Endothelial cell (in vitro differentiated cells): Measurements from ENCODE around the gene NRP2. TPM values are rescaled to one million over a fixed set of nuclear protein-coding genes. Genes with fewer than 3 reads are reported as not detected.

Experiments
- DNase-seq: peaks from one replicate; pipeline ENCODE4 v3.0.0; 2021; ENCODE audit warnings: low spot score
- H3K27ac Mint-ChIP-seq: one replicate; pipeline ENCODE4 v1.8.0; 2021; ENCODE audit warnings: mixed read lengths, inconsistent platforms; ENCODE audit not compliant: unreplicated experiment
- H3K27me3 Mint-ChIP-seq: one replicate; pipeline ENCODE4 v1.8.0; 2021; ENCODE audit warnings: mild to moderate bottlenecking, moderate library complexity, mixed read lengths, inconsistent platforms; ENCODE audit not compliant: unreplicated experiment
- H3K36me3 Mint-ChIP-seq: one replicate; pipeline ENCODE4 v1.8.0; 2021; ENCODE audit warnings: mild to moderate bottlenecking, low read depth, mixed read lengths, inconsistent platforms; ENCODE audit not compliant: unreplicated experiment
- H3K4me1 Mint-ChIP-seq: one replicate; pipeline ENCODE4 v1.8.0; 2021; ENCODE audit warnings: mild to moderate bottlenecking, mixed read lengths, inconsistent platforms; ENCODE audit not compliant: unreplicated experiment
- H3K4me3 Mint-ChIP-seq: one replicate; pipeline ENCODE4 v1.8.0; 2021; ENCODE audit warnings: mild to moderate bottlenecking, mixed read lengths, inconsistent platforms; ENCODE audit not compliant: unreplicated experiment
- H3K9me3 Mint-ChIP-seq: one replicate; pipeline ENCODE4 v1.8.0; 2021; ENCODE audit warnings: mixed read lengths, inconsistent platforms; ENCODE audit not compliant: unreplicated experiment
- total RNA-seq: library from RNA; stranded (reverse); fragmentation: NEBNext Ultra II Directional; extraction: Animal tissue kit (Norgen Biotek cat#: 25700); gene quantifications from one replicate; pipeline ENCODE4 v1.2.1, GENCODE V29; 2021; ENCODE audit not compliant: unreplicated experiment
- TF ChIP-seq, protein P1 (sequence below): fragments of 200-600 bp; sonication (generic); IDR thresholded peaks from one replicate; pipeline ENCODE4 v1.5.0; 2021; ENCODE audit warnings: antibody characterized with exemption; ENCODE audit not compliant: unreplicated experiment

The NRP2 gene
- total RNA-seq, 1 donor from 2014 or later = 258 TPM

DNA sequence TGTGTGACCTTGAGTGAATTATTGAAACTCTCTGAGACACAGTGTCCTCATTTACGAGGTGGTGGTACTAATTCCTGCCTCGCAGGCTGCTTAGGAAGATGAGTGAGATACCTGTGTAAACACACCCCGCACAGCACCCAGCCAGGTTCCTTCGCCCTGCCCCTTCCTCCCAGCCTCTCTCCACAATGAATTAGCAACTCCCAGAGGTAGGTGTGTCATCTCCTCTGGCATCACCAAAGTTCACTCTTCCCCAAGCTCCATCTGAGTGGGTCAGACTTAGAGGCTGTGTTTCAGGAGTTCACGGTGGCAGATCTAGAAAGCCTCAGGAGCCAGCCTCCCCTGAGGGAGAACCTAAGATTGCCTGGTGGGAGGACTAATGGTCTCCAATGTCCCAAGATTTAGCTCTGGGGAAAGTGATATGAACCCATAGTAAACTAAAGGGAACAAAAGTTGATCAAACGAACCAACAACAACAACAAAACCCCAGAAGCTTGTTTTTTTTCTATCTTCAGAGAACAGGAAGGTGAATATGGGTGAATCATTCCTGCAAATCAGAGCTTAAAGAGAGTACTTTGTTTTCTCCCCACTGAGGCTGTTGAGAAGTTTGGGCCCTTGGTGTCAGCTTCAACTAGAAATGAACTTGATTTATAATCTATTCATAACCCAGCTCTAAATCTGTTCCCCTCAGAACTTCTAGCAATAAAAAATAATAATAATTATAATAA, 44.4 kb upstream of the NRP2 start:
- Mint-ChIP-seq H3K9me3 (no peaks in the 10 kb centered on the region), H3K4me1 (peaks cover 24% of the 10 kb centered on the region), H3K36me3 (peaks cover 8% of the 10 kb centered on the region), H3K27ac (no peak overlapping the region), H3K27me3 (peaks cover 4% of the 10 kb centered on the region), H3K4me3 (no peak overlapping the region)
- TF ChIP-seq, protein P1, sequence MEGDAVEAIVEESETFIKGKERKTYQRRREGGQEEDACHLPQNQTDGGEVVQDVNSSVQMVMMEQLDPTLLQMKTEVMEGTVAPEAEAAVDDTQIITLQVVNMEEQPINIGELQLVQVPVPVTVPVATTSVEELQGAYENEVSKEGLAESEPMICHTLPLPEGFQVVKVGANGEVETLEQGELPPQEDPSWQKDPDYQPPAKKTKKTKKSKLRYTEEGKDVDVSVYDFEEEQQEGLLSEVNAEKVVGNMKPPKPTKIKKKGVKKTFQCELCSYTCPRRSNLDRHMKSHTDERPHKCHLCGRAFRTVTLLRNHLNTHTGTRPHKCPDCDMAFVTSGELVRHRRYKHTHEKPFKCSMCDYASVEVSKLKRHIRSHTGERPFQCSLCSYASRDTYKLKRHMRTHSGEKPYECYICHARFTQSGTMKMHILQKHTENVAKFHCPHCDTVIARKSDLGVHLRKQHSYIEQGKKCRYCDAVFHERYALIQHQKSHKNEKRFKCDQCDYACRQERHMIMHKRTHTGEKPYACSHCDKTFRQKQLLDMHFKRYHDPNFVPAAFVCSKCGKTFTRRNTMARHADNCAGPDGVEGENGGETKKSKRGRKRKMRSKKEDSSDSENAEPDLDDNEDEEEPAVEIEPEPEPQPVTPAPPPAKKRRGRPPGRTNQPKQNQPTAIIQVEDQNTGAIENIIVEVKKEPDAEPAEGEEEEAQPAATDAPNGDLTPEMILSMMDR = no peak
- no peak for DNase-seq

DNA sequence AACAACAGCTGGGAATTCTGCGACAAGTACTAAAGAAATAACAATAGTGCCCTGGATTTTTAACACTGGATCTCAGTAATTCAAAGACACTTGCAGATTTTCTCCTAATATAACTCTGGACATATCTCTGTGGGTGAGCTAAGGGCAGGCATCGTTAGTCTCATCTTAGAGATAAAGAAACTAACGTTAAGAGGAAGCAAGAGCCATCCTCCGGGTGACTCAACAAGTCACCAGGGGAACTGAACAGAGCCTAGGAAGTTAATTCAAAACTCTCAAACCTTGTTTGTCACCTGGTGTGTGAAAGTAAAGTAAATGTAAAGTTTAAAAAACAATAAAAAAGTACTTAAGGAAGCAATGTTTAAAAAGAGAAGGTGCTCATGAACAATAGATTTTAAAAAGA, 41.6 kb upstream of the NRP2 start:
- no peak for DNase-seq
- Mint-ChIP-seq H3K36me3 (peaks cover 8% of the 10 kb centered on the region), H3K9me3 (no peaks in the 10 kb centered on the region), H3K27ac (no peak overlapping the region), H3K27me3 (peaks cover 5% of the 10 kb centered on the region), H3K4me1 (peaks cover 29% of the 10 kb centered on the region), H3K4me3 (no peak overlapping the region)
- TF ChIP-seq, protein P1 = no peak

DNA sequence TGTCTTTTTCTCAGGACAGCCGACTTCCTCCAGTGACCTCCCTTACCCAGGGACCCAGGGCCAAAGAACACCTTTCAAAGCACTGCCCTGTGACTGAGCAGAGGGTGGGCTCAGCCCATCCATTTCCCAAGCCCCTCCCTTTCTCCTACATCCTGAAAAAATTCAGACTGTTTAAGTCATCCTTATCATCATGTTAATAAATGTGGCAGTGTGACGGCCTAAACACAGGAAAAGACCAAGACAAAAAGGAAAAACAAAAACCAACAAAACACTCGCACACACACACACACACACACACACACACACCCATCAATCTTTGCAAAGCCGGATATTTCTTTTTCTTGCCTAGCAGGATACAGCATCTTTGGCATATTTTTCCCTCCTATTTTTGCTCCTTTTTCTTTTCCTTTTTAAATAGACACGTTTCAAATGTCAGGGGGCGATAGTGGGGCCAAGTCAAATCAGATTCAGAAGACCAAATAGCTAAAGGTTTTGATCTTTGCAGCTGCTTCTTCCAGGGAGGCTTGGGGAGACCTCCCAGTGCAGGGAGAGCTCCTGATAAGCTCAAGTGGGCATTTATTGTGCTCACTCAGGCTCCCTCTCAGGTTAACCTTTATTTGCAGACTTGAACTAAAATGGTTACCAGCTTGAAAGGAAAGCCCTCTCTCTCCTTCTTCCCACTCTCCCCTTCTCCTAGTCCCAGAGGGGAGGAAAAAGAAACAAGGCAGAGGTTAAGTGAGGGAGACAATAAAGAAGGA, 39.5 kb upstream of the NRP2 start:
- Mint-ChIP-seq H3K4me3 (no peak overlapping the region), H3K27ac (peak overlapping the region; percentile 52), H3K9me3 (no peaks in the 10 kb centered on the region), H3K27me3 (peaks cover 5% of the 10 kb centered on the region), H3K36me3 (peaks cover 8% of the 10 kb centered on the region), H3K4me1 (peaks cover 16% of the 10 kb centered on the region)
- TF ChIP-seq, protein P1 = no peak
- DNase-seq = no peak

DNA sequence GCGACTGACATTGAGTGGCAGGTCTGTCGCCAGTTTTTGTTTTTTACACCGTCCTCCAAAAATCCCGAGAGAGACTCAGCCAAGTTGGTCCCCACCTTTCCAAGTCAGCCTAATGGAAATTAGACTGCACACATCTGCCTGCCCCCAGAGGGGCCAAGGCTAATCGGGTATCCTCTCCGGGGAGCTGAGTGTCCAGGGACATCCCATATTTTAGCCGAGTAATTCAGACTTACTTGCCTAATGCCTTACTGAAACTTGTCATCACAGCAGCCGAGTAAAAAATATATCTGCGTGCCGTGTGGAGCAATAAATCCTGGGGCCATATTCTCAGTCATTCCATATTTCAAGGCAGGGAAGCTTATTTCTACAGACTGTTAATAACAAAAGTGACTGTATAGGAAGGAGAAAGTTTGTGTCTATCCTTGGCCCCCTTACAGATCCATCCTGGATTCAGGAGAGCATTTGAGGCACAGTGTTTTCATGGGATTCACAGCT, 38.9 kb upstream of the NRP2 start:
- Mint-ChIP-seq H3K9me3 (no peaks in the 10 kb centered on the region), H3K36me3 (peaks cover 8% of the 10 kb centered on the region), H3K27me3 (peaks cover 5% of the 10 kb centered on the region), H3K4me3 (no peak overlapping the region), H3K4me1 (peaks cover 16% of the 10 kb centered on the region), H3K27ac (no peak overlapping the region)
- TF ChIP-seq, protein P1 = no peak
- no peak for DNase-seq

DNA sequence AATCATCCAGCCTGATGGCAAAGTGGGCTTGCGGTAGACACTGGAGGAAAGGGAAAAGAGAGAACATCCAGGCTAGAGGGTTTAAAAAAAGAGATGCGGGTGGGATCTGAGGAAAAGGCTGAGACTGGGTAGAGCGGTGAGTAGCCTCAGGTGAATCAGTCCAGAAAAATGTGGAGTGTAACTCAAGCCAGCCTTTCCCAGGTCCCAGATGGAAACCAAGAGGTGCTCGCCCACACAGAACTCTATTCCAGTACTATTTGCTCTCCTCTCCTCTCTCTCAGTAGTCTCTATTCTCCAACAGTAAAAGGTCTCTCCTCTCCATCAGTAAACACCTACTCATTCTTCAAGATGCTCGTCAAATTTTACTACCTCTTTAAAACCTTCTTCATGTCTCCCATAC, 38.3 kb upstream of the NRP2 start:
- TF ChIP-seq, protein P1 = no peak
- no peak overlapping the region for H3K27ac Mint-ChIP-seq
- no peaks in the 10 kb centered on the region for H3K9me3 Mint-ChIP-seq
- H3K27me3 Mint-ChIP-seq = peaks cover 6% of the 10 kb centered on the region
- H3K36me3 Mint-ChIP-seq = peaks cover 8% of the 10 kb centered on the region
- H3K4me3 Mint-ChIP-seq = no peak overlapping the region
- DNase-seq = no peak
- H3K4me1 Mint-ChIP-seq = peaks cover 16% of the 10 kb centered on the region
